Measurements from ENCODE around the gene DUS2. TPM values are rescaled to one million over a fixed set of nuclear protein-coding genes. Genes with fewer than 3 reads are reported as not detected.
"Not testable (repeated sequence)": the region's sequence is repeated elsewhere in the genome, so short reads cannot be mapped to it uniquely, and the experiment has no call there.

DUS2 gene
- polyA plus RNA-seq, 4 donors: 13.2 to 17.2 (median 15.1) TPM

DNA sequence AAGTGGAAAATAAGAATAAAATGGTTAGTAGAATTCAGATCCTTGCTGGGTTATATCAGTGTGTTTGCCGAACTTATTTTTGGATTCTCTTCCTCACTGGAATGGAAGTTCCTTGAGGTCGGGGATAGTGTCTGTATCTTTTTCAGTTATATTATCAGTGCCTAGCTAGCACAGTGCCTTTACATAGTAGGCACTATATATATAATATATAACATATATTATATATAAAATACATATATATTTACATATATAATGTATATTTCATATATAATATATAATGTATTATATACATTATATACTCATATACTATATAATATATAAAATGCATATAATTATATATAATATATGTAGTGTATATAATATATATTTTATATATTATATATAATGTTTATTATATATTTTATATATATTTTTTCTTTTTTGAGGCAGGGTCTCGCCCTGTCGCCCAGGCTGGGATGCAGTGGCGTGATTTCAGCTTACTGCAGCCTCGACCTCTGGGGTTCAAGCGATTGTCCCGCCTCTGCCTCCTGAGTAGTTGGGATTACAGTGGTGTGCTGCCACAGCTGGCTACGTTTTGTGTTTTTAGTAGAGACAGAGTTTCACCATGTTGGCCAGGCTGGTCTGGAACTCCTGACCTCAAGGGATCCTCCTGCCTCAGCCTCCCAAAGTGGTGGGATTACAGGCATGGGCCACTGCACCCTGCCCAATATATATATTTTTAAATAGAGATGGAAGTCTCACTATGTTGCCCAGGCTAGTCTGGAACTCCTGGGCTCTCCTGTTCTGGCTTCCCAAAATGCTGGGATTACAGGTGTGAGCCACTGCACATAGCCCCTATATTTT, 65.3 kb downstream of the DUS2 start:
- no peak for DNase-seq (ENCODE audit: low read depth in 4 of 4, low spot score in 3 of 4)

DNA sequence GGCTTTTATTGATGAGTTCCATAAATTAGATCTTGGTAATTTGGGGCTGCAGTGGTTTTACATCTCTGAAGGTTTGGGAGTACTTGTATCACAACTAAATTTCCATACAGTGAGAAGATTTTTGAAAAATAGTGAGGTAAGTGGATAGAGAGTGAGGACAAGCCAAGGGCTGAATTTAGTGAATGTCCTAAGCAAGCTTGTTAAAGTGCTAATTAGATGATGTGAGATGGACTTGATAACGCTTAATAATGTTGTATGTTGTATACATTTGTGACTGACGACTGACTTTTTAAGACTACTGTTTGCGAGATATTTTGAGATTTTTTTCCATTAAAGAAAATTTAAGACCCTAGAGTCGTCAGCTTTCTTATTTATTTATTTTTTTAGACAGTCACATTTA, 66.0 kb downstream of the DUS2 start:
- DNase-seq (ENCODE audit: low read depth in 4 of 4, low spot score in 3 of 4): no peak

DNA sequence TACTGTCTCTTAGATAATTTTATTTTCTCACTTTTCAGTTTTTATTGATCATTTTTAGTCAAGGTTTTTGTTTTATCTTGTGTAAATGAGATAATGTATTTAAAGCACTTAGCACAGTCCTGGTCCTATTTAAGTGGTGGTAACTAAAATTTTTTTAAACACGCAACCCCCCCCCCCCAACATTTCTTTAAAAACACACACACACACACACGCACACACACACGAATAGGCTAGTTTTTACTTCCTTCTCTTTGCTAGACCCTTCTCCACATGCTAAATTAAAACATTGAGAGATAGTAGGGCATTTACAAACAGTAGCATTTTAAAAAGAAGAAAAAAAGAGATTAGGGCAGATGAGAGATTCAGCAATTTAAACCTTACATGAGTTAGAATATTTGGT, 67.0 kb downstream of the DUS2 start:
- DNase-seq (ENCODE audit: low read depth in 4 of 4, low spot score in 3 of 4): no peak

DNA sequence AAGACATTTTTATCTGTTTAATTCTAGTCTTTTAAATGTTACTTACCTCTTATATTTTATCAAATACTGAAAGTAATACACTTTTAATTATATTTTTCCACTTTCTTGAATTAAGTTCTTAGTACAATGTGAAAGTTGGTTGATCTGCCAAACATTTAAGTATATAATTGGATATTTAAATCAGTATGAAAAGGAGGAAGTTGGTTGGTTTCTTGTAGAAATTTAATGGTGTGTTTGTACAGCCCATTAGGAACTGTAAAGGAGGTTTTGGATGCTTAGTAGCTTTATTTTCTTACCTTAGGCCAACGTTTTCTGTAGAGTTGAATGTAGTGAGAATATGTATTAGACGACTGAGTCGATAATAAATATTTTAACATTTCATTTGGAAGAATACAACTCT, 67.4 kb downstream of the DUS2 start:
- no peak for DNase-seq (ENCODE audit: low read depth in 4 of 4, low spot score in 3 of 4)

DNA sequence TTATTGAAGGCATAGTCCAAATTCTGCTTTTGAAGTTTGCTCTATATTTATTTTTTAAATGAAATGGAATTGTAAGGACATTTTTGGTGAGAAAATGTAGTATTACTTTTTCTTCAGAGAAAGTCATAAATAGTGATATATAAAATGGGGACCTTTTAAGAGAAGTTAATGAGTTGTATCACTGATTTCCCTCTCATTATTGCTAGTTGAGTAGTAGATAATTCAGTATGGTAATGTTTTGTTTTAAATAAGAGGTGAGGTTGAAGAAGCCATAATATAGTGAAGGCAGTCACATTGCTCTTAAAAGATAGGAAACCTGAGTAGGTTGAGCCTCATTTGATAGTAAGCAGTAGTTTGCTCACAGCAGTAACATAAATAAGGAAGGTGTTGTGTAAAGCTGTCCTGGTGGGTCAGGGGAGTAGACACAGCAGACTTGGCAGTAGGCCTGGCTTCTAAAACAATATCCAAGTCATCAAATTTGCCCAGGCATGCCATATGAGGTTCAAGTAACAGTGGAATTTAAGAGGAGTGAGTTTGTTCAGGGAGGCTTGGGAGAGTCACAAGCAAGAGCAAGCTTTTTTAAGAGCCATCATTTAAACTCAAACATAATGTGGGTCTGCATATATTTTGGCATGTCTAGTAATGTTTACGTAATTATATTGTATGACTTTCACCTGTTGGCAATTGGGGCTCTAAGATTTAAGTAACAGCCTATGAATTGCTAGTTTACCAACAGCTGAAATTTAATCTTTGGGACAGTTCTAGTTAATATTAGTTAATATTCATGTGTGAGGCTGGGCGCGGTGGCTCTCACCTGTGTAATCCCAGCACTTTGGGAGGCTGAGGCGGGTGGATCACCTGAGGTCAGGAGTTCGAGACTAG, 68.5 kb downstream of the DUS2 start:
- peak in 1 of 4 donors; percentile 45 for DNase-seq (ENCODE audit: low read depth in 4 of 4, low spot score in 3 of 4)

DNA sequence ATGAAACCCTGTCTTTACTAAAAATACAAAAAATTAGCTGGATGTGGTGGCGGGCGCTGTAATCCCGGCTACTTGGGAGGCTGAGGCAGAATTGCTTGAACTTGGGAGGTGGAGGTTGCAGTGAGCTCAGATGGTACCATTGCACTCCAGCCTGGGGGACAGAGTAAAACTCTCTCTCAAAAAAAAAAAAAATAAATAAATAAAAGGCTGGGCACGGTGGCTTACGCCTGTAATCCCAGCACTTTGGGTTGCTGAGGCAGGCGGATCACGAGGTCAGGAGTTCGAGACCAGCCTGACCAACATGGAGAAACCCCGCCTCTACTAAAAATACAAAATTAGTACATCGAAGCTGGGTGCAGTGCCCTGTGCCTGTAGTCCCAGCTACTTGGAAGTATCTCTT, 69.2 kb downstream of the DUS2 start:
- DNase-seq (ENCODE audit: low read depth in 4 of 4, low spot score in 3 of 4): not testable (repeated sequence)

DNA sequence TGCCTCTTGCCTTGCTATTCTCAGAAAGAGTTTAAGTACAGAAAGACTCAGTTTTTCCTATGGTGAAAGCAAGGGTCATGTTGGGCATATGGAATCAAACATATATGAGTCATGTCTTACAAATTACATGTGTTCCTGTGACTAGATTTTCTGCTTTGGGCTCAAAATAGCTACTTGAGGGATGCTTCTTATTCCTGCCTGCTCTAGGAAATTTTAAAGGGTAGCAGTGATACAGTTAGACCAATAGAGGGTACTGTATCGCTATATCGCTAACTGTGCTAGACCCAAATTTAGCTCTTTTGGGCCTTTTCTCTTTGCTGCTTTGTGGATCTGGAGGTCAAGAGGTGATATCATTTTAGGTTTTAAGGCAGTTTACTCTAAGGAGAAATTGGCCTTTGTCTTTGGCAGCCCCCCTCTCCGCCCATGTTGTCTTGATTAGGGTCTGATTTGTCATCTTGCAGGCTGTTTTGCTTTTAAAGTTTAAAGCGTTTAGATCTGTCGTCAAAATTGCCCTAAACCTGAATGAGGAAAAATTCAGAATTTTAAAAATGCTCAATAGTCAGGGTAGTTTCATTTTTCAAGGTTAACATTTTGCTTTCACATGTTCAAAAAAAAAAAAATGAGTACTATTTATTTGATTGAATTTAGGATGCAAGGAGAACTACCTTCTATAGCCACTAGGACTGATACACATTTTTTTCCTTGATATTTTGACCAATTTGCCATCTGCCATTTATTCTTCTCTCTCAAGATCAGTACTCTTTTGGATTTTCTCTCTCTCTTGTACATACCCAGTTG, 70.9 kb downstream of the DUS2 start:
- no peak for DNase-seq (ENCODE audit: low read depth in 4 of 4, low spot score in 3 of 4)

DNA sequence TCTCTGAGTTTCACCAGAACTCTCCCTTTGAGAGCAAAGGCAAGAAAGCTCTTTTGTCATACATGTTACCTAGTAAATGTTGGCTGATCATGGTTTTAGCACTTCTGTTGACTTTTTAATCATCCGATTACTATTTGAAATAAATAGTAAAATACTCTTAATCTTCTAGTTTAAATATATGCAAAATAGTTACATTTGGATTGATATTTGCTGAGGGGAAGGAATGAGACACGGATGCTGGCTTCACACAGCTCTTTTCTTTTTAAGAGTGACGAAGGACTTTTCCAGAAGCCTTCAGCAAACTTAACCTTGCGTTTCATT, 71.5 kb downstream of the DUS2 start:
- no peak for DNase-seq (ENCODE audit: low read depth in 4 of 4, low spot score in 3 of 4)

DNA sequence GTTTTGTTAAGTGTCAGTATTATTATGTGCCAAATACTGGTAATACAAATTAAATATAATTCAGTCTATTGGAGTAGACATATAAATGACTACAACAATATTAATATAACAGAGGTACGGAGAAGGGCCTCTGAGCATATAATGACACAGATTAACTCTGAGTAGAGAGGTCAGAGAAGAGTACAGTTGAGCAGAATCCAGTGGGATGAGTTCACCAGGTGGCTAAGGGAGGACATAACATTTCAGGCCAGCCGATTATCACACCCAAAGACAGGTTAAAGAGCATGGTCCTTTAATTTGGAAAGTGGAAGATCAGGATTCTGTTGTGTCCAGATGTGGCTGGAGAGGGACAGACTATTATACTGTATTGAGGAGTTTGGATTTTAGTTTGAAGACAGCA, 73.4 kb downstream of the DUS2 start:
- DNase-seq (ENCODE audit: low read depth in 4 of 4, low spot score in 3 of 4): no peak

DNA sequence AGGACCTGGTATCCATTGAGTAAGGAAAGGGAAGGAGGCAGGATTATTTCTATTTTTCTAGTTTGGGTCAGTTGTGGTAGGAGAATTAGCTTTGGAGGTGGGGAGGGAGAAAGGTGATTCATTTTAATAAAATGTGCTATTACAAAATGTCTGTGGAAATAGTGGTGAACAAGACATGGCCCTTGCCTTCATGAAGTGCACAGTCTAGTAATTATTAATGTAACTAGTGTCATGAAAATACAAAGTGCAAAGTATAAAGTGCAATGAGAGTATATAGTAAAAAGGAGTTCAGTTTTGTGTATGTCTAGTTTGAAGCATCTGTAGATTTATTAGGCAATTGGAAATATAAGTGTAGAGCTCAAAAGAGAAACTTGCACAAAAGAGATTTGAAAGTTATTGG, 74.0 kb downstream of the DUS2 start:
- DNase-seq (ENCODE audit: low read depth in 4 of 4, low spot score in 3 of 4): no peak

DNA sequence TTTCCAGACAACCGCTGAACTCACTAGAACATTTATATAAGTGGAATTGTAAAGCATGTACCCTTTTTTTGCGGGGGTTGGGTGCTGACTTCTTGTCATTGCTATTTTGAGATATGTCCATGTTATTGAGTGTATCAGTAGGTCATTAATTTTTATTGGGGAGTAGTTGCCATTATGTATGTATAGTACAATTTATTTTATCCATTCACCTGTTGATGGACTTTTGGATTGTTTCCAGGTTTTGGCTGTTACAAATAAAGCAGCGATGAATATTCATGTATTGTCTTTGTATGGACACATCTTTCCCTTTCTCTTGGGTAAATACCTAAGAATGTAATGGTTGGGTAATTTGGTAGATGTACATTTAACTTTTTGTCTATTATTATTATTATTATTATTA, 74.8 kb downstream of the DUS2 start:
- no peak for DNase-seq (ENCODE audit: low read depth in 4 of 4, low spot score in 3 of 4)

DNA sequence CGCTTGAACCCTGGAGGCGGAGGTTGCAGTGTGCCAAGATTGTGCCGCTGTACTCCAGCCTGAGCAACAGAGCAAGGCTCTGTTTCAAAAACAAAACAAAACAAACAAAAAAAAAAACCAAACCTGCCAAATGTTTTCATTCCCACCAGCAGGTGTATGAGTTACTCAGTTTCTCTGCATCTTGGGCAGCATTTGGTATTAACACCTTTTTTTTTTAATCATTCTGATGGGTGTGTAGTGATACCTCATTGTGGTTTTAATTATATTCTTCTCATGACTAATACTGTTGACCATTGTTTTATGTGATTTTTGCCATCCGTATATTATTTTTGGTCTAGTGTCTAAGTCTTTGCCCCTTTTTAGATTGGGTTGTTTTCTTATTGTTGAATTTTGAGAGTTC, 77.4 kb downstream of the DUS2 start:
- DNase-seq (ENCODE audit: low read depth in 4 of 4, low spot score in 3 of 4): no peak

DNA sequence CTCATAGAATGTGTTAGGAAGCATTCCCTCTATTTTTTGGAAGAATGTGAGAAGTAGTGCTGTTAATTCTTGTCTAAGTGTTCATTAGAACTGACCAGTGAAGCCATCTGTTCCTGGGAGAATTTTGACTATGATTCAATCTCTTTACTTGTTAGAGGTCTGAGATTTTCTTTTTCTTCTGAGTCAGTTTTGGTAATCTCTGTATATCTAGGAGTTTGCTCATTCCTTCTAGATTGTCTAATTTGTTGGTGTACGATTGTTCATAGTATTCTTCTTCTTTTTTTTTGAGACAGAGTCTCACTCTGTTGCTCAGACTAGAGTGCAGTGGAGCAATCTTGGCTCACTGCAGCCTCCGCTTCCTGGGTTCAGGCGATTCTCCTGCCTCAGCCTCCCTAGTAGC, 82.5 kb downstream of the DUS2 start:
- no peak for DNase-seq (ENCODE audit: low read depth in 4 of 4, low spot score in 3 of 4)

DNA sequence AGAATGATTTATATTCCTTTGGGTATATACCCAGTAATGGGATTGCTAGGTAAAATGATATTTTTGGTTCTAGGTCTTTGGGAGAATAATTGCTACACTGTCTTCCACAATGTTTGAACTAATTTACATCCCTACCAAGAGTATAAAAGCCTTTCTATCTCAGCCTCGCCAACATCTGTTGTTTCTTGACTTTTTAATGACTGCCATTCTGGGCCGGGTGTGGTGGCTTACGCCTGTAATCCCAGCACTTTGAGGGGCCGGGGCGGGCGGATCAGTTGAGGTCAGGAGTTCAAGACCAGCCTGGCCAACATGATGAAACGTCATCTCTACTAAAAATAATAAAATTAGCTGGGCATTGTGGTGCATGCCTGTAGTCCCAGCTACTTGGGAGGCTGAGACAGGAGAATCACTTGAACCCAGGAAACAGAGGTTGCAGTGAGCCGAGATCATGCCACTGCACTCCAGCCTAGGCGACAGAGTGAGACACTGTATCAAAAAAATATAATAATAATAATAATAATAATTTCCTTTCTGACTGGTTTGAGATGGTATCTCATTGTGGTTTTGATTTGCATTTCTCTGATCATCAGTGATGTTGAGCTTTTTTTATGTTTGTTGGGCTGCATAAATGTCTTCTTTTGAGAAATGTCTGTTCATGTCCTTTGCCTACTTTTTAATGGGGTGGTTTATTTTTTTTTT, 84.3 kb downstream of the DUS2 start:
- DNase-seq (ENCODE audit: low read depth in 4 of 4, low spot score in 3 of 4): not testable (repeated sequence)

DNA sequence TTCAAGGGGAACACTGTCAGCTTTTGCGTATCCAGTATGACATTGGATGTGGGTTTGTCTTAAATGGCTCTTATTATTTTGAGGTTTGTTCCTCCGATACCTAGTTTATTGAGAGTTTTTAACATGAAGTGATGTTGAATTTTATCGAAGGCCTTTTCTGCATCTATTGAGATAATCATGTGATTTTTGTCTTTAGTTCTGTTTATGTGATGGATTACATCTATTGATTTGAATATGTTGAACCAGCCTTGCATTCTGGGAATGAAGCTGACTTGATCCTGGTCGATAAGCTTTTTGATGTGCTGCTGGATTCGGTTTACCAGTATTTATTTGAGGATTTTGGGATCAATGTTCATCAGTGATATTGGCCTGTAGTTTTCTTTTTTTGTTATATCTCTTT, 86.1 kb downstream of the DUS2 start:
- not testable (repeated sequence) for DNase-seq (ENCODE audit: low read depth in 4 of 4, low spot score in 3 of 4)

DNA sequence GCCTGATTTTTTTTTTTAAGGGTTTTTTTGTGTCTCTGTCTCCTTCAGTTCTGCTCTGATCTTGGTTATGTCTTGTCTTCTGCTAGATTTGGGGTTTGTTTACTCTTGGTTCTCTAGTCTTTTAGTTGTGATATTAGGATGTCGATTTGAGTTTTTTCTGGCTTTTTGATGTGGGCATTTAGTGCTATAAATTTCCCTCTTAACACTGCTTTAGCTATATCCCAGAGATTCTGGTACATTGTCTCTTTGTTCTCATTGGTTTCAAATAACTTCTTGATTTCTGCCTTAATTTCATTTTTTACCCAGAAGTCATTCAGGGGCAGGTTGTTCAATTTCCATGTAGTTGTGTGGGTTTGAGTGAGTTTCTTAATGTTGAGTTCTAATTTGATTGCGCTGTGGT, 87.5 kb downstream of the DUS2 start:
- DNase-seq (ENCODE audit: low read depth in 4 of 4, low spot score in 3 of 4): not testable (repeated sequence)

DNA sequence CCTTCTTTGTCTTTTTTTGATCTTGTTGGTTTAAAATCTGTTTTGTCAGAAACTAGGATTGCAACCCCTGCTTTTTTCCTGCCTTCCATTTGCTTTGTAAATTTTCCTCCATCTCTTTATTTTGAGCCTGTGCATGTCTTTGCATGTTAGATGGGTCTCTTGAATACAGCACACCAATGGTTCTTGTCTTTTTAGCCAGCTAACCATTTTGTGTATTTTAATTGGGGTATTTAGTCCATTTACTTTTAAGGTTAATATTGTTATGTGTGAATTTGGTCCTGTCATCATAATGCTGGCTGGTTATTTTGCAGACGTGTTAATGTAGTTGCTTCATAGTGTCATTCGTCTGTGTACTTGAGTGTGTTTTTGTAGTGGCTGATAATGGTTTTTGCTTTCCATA, 88.3 kb downstream of the DUS2 start:
- no peak for DNase-seq (ENCODE audit: low read depth in 4 of 4, low spot score in 3 of 4)

DNA sequence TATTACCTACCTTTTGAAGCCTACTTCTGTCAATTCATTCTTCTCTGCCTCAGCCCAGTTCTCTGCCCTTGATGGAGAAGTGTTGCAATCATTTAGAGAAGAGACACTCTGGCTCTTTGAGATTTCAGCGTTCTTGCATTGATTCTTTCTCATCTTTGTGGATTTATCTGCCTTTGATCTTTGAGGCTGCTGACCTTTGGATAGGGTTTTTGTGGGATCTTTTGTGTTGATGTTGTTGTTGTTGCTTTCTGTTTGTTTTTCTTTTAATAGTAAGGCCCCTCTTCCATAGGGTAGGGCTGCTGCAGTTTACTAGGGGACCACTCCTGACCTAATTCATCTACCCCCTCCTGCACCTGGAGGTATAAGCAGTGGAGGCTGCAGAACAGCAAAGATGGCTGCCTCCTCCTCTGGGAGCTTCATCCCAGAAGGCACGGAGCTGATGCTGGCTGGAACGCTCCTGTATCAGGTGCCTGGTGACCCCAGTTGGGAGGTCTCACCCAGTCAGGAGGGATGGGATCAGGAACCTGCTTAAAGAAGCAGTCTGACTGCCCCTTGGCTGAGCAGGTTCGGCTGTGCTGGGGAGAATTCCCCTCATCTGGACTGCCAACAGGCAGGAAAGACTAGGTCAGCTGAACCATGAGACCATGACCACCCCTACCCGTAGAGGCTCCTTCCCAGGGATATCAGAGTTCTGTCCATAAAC, 90.1 kb downstream of the DUS2 start:
- DNase-seq (ENCODE audit: low read depth in 4 of 4, low spot score in 3 of 4): no peak

DNA sequence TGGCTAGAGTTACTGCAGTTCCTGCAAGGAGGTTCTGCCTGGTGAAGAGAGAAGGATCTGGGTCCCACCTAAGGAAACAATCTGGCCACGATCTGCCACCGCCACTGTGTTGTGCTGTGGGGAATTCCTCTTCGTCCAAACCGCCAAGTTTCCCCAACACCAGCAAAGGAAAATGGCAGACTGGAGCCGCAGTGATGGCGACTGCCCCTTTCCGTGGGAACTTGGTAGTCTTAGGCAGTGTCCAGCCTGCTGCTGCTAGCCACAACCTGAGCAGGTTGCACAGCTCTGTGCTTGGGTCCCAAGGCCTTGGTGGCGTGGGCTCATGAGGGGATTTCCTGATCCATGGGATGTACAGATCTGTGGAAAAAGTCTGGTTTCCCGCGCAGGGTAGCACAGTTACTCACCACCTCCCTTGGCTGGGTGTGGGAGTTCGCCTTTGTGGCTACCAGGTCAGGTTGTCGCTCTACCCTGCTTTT, 90.7 kb downstream of the DUS2 start:
- DNase-seq (ENCODE audit: low read depth in 4 of 4, low spot score in 3 of 4): no peak

DNA sequence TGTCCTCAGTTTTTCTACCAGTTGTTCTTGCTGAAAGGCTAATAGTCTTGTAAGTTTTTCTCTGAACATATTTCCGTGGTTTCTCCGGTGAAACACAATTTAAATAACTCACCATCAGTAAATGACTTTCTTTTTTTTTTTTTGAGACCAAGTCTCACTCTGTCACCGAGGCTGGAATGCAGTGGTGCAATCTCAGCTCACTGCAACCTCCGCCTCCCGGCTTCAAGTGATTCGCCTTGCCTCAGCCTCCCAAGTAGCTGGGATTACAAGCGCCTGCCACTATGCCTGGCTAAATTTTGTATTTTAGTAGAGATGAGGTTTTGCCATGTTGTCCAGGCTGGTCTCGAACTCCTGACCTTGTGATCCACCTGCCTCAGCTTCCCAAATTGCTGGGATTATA, 91.9 kb downstream of the DUS2 start:
- not testable (repeated sequence) for DNase-seq (ENCODE audit: low read depth in 4 of 4, low spot score in 3 of 4)
